ENCODE results near the gene CCDC159. TPM values are rescaled to one million over a fixed set of nuclear protein-coding genes. Genes with fewer than 3 reads are reported as not detected.
"Not testable (repeated sequence)": the region's sequence is repeated elsewhere in the genome, so short reads cannot be mapped to it uniquely, and the experiment has no call there.

The CCDC159 gene
- polyA plus RNA-seq, 10 donors: 4.9 to 13.4 (median 9.0) TPM

GRCh38 chr19:11364935-11365334 lies 18.6 kb downstream of the CCDC159 start:
- DNase-seq: no peak

GRCh38 chr19:11365557-11366117 lies 19.3 kb downstream of the CCDC159 start:
- no peak for DNase-seq

- DNase-seq: no peak
These were observed 21.2 kb downstream of the CCDC159 start for GRCh38 chr19:11367528-11367927.

- DNase-seq: no peak
These were observed 24.4 kb downstream of the CCDC159 start for GRCh38 chr19:11370744-11371143.

- no peak for DNase-seq
These were observed 27.0 kb downstream of the CCDC159 start for GRCh38 chr19:11373166-11373884.

- no peak for DNase-seq
These were observed 27.6 kb downstream of the CCDC159 start for GRCh38 chr19:11373885-11374432.

- peak; percentile 99 to 100 (median 100) for DNase-seq
These were observed 28.3 kb downstream of the CCDC159 start, which contains the start of gene SWSAP1 for GRCh38 chr19:11374433-11375142. SWSAP1 (plus strand) TSS chr19:11374666; CDS start chr19:11374681, 15 bp downstream.

GRCh38 chr19:11375143-11375948 lies 29.0 kb downstream of the CCDC159 start:
- no peak for DNase-seq

GRCh38 chr19:11377237-11377636 lies 30.9 kb downstream of the CCDC159 start:
- peak in 2 of 3 donors; percentile 44 to 86 for DNase-seq

- no peak for DNase-seq
These were observed 31.4 kb downstream of the CCDC159 start for GRCh38 chr19:11377756-11378155.

- DNase-seq: peak in 2 of 3 donors; percentile 38 to 50
These were observed 32.2 kb downstream of the CCDC159 start for GRCh38 chr19:11378319-11379189.

- DNase-seq: not testable (repeated sequence)
These were observed 33.0 kb downstream of the CCDC159 start for GRCh38 chr19:11379269-11379845.

- DNase-seq: no peak
These were observed 33.6 kb downstream of the CCDC159 start for GRCh38 chr19:11379857-11380350.

- peak; percentile 96 to 98 (median 97) for DNase-seq
These were observed 34.6 kb downstream of the CCDC159 start for GRCh38 chr19:11380653-11381537.

- peak in 1 of 3 donors; percentile 50 for DNase-seq
These were observed 36.8 kb downstream of the CCDC159 start for GRCh38 chr19:11382898-11383705.

GRCh38 chr19:11383706-11384048 lies 37.4 kb downstream of the CCDC159 start:
- DNase-seq: no peak

- no peak for DNase-seq
These were observed 38.4 kb downstream of the CCDC159 start for GRCh38 chr19:11384778-11385129.

All from muscle of back (tissue), 11 donors.